ENCODE measurements around the gene STX1A.
A peak's percentile ranks its signal among the peaks of the same experiment; 100 is the strongest.
"Not testable (repeated sequence)": the region's sequence is repeated elsewhere in the genome, so short reads cannot be mapped to it uniquely, and the experiment has no call there.

The STX1A gene

DNA sequence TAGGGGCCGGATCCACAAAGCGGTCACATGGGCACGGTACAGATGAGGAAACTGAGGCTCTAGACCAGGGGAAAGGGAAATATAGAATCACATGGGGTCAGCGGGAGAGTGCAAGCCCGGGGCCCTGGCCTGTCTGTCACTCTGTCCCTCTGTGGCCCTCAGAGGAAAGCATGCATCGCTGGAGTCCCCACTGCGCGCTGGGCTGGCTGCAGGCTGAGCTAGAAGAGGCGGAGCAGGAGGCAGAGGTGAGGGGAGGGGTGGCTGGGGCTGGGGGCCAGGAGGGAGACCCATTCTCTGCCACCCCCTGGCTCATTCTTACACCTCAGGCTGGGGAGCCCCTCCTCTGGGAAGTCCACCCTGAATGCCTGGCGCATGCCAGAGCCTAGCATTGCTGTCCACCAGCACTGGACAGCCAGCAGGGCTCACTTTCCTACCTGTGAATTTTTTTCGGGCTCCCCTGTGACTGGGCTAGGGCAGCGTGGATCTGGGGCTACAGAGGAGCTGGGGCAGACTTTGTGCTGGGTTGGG, 49.5 kb downstream of the STX1A start:
- H3K27me3 Mint-ChIP-seq: peaks cover 41% of the 10 kb centered on the region
- no peak overlapping the region for H3K27ac Mint-ChIP-seq
- DNase-seq: no peak
- H3K4me1 Mint-ChIP-seq (ENCODE audit: low read depth): peaks cover 9% of the 10 kb centered on the region
- H3K4me3 Mint-ChIP-seq: no peak overlapping the region
- H3K36me3 Mint-ChIP-seq (ENCODE audit: low read depth): no peaks in the 10 kb centered on the region
- H3K9me3 Mint-ChIP-seq: no peaks in the 10 kb centered on the region

DNA sequence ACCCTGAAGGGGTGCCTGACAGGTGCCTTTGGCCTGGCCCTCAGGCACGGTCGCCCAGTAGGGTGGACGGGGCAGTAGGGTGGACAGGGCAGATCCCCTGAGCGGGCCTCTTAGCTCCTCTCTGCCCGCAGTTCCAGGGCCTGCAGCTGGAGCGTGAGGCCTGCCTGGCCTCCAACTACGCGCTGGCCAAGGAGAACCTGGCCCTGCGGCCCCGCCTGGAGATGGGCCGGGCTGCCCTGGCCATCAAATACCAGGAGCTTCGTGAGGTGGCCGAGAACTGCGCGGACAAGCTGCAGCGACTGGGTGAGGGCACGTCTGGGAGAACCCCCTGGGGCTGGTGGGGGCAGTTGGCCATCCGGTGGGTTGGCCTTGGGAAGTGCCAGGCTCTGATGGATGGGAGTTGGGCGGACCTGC, 50.2 kb downstream of the STX1A start:
- Mint-ChIP-seq H3K9me3 (no peaks in the 10 kb centered on the region), H3K27ac (no peak overlapping the region), H3K4me1 (ENCODE audit: low read depth) (peaks cover 9% of the 10 kb centered on the region), H3K27me3 (peaks cover 46% of the 10 kb centered on the region), H3K36me3 (ENCODE audit: low read depth) (no peaks in the 10 kb centered on the region), H3K4me3 (no peak overlapping the region)
- DNase-seq: no peak

DNA sequence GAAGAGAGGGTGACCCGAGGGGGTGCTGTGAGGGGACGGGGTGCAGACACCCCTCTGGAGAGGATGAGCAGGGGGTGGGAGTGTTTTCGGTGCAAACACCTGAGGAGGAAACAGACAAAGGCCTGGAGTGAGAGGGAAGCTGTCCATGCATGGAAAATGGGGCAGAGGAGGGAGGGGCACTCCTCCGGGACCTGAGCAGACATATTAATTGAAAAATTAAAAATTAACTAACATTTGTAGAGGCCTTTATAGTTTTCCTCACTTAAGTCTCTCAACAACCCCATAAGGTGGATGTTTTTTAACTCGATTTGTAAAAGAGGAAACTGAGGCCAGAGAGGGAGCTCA, 50.6 kb downstream of the STX1A start:
- H3K27me3 Mint-ChIP-seq: peaks cover 50% of the 10 kb centered on the region
- no peaks in the 10 kb centered on the region for H3K36me3 Mint-ChIP-seq (ENCODE audit: low read depth)
- peak overlapping the region; percentile 56 for H3K4me3 Mint-ChIP-seq
- H3K9me3 Mint-ChIP-seq: no peaks in the 10 kb centered on the region
- DNase-seq: no peak
- H3K4me1 Mint-ChIP-seq (ENCODE audit: low read depth): peaks cover 9% of the 10 kb centered on the region
- H3K27ac Mint-ChIP-seq: no peak overlapping the region

DNA sequence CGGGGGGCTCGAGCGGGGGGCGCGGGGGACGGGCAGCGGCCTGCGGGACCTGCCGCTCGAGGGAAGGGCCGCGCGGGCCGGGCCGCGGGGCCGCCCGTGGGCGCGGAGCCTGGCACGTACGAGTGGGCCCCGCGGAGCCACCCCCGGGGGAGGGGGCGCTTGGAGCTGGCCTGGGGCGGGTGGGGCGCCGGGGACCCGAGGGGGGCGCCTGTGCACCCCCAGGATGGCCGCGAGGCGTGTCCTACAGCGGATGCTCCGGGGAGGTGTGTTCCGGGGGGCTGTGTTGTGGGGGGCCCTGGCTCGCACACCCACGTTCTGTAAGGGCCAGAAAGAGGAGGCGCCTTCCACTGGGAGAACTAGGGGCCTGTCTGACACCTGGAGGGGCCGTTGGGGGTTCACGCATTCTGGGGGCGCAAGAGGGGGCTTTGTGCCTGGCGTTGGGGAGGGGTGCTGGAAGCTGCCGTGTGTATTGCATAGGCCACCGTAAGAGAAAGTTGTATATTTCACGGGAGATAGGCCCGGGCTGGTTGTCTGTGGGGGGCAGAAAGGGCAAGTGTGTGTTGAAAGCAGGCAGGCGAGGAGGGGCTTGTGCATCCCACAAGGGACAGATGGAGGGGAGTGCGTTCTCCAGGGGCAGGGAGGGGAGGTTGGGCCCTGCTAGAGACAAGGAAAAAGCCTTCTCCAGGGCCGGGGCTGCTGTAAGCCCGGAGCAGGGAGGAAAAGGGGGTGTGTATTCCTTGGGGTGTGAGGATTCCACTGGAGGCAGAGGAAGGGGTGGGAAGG, 51.2 kb downstream of the STX1A start:
- no peaks in the 10 kb centered on the region for H3K36me3 Mint-ChIP-seq (ENCODE audit: low read depth)
- H3K9me3 Mint-ChIP-seq: peaks cover under 1% of the 10 kb centered on the region
- H3K27me3 Mint-ChIP-seq: peaks cover 55% of the 10 kb centered on the region
- H3K27ac Mint-ChIP-seq: no peak overlapping the region
- DNase-seq: no peak
- H3K4me1 Mint-ChIP-seq (ENCODE audit: low read depth): peaks cover 9% of the 10 kb centered on the region
- peak overlapping the region; percentile 56 for H3K4me3 Mint-ChIP-seq

DNA sequence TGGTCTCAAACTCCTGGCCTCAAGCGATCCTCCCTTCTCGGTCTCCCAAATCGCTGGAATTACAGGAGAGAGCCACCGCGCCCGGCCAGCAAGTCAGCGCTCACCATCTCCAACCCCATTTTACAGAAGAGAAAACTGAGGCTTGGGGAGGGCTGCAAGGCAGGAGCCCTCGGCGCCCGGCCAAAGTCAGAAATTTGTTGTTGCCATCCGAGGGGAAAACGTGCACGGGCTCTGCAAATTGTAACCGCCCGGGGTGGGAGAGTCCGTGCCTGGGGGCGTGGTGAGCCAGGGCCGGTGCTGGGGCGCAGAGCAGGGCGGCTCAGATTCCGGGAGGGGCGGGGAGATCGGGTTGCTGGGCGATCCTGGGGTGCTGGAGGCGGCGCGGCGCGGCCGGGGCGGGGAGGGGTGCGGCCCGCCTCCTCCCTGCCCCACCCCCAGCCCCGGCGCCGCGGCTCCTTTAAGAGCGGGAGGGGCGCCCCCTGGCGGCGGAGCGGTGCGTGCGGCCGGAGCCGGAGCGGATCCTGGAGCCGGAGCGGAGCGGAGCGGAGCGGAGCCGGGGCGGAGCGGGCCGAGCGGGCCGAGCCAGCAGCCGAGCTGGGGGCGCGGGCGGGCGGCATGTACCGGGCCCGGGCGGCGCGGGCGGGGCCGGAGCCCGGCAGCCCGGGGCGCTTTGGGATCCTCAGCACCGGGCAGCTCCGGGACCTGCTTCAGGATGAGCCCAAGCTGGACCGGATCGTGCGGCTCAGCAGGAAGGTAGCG, 51.9 kb downstream of the STX1A start, which contains the start of gene VPS37D:
VPS37D (plus strand) TSS at position 488 of the 759 bp plus-strand sequence; CDS start at position 616, 128 bp downstream.
- H3K36me3 Mint-ChIP-seq (ENCODE audit: low read depth): no peaks in the 10 kb centered on the region
- H3K27me3 Mint-ChIP-seq: peaks cover 63% of the 10 kb centered on the region
- peak within 1 kb of the TSS; percentile 60 for H3K4me3 Mint-ChIP-seq
- DNase-seq: peak; percentile 97
- H3K4me1 Mint-ChIP-seq (ENCODE audit: low read depth): peaks cover 9% of the 10 kb centered on the region
- H3K27ac Mint-ChIP-seq: no peak within 1 kb of the TSS
- H3K9me3 Mint-ChIP-seq: peaks cover 5% of the 10 kb centered on the region

DNA sequence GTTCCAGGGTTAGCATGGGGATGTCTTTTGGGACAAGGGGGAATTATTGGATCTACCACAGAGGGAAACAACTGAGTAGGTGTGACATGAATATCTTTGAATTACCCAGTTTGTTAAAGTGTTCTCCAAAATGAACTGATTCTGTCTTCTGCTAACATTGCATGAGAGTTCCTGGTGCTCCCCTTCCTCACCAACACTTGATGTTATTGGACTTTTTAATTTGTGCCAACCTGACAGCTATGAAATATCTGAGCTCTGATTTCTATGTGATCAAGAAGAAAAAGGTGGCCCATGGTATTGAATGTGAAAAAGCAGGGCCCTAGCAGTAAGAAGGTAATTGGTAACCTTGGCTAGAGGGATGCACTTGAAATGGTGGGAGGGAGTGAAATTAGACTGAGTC, 56.4 kb downstream of the STX1A start:
- DNase-seq: no peak
- H3K4me3 Mint-ChIP-seq: no peak overlapping the region
- H3K4me1 Mint-ChIP-seq (ENCODE audit: low read depth): peaks cover 3% of the 10 kb centered on the region
- H3K9me3 Mint-ChIP-seq: peaks cover 5% of the 10 kb centered on the region
- no peak overlapping the region for H3K27ac Mint-ChIP-seq
- H3K36me3 Mint-ChIP-seq (ENCODE audit: low read depth): no peaks in the 10 kb centered on the region
- peaks cover 45% of the 10 kb centered on the region for H3K27me3 Mint-ChIP-seq

DNA sequence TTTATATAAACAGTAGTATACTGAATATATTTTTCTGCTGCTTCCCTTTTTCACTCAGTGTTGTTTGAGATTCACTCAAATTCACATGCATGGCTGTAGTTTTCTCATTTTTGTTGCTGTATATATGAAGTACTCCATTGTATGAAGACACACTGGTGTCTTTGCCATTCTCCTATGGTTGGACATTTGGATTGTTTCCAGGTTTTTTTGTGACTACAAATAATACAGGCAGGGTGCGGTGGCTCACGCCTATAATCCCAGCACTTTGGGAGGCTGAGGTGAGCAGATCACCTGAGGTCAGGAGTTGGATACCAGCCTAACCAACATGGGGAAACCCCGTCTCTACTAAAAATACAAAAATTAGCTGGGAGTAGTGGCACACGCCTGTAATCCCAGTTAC, 58.9 kb downstream of the STX1A start:
- DNase-seq; H3K9me3 Mint-ChIP-seq; H3K36me3 Mint-ChIP-seq (ENCODE audit: low read depth); H3K27ac Mint-ChIP-seq; H3K4me1 Mint-ChIP-seq (ENCODE audit: low read depth); H3K4me3 Mint-ChIP-seq: not testable (repeated sequence)
- H3K27me3 Mint-ChIP-seq: peaks cover 32% of the 10 kb centered on the region

DNA sequence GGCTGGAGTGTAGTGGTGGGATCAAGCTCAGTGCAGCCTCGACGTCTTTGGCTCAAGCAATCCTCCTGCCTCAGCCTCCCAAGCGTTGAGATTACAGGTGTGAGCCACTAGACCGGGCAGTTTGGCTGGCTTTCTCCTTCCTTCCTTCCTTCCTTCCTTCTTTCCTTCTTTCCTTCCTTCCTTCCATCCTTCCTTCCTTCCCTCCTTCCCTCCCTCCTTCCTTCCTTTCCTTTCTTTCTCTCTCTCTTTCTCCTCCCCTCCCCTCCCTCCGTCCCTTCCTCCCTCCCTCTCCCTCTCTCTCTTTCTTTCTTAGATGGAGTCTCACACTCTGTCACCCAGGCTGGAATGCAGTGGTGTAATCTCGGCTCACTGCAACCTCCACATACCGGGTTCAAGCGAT, 59.5 kb downstream of the STX1A start:
- Mint-ChIP-seq H3K9me3 (peaks cover 5% of the 10 kb centered on the region), H3K36me3 (ENCODE audit: low read depth) (no peaks in the 10 kb centered on the region), H3K4me1 (ENCODE audit: low read depth) (no peaks in the 10 kb centered on the region), H3K27ac (no peak overlapping the region), H3K27me3 (peaks cover 29% of the 10 kb centered on the region), H3K4me3 (no peak overlapping the region)
- no peak for DNase-seq

DNA sequence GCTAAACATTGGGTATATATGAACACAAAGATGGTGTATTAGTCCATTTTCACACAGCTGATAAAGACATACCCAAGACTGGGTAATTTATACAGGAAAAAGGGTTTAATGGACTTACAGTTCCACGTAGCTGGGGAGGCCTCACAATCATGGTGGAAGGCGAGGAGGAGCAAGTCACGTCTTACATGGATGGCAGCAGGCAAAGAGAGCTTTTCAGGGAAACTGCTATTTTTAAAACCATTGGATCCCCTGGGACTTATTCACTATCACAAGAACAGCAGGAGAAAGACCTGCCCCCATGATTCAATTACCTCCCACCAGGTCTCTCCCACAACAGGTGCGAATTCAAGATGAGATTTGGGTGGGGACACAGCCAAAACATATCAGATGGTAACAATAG, 64.2 kb downstream of the STX1A start:
- DNase-seq; H3K4me1 Mint-ChIP-seq (ENCODE audit: low read depth); H3K9me3 Mint-ChIP-seq: not testable (repeated sequence)

DNA sequence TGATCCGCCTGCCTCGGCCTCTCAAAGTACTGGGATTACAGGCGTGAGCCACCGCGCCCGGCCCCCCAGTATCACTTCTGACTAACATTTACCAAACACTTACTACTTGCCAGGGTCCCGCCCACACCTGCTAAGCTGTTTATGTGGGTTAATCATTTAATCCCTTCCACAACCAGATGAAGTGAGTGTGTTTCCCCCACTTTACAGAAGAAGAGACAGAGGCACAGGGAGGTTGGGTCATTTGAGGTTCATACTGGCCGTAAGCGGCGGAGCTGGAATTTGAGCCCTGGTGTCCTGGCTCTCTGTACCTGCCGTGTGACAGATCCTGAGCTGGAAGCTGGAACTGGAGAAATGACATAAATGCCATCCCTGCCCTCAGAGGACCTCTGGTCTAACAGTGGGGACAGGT, 66.9 kb downstream of the STX1A start:
- Mint-ChIP-seq H3K27ac (no peak overlapping the region), H3K27me3 (peaks cover 52% of the 10 kb centered on the region), H3K4me1 (ENCODE audit: low read depth) (peaks cover 7% of the 10 kb centered on the region), H3K36me3 (ENCODE audit: low read depth) (no peaks in the 10 kb centered on the region), H3K4me3 (no peak overlapping the region), H3K9me3 (no peaks in the 10 kb centered on the region)
- DNase-seq: no peak

More for the DNA sequence above, 64.2 kb downstream of the STX1A start:
- not testable (repeated sequence) for H3K27ac Mint-ChIP-seq; H3K36me3 Mint-ChIP-seq (ENCODE audit: low read depth); H3K4me3 Mint-ChIP-seq
- peaks cover 28% of the 10 kb centered on the region for H3K27me3 Mint-ChIP-seq

DNA sequence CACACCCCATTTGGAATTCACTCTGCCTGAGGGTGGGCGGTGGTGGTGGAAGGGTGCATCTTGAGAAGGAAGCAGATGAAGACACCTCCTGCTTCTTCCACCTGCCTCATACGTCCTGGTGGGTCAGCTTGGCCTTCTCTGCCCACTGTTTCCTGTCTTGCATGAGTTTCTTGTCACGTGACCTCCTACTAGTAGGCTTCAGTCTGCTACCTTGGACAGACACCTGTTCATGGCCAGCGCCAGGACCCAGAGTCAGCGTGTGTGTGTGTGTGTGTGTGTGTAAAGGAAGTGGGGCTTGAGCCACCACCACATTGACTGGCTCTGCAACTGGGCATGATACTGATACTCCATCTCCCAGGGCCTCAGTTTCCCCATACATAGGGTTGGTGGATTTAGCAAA, 68.9 kb downstream of the STX1A start:
- no peaks in the 10 kb centered on the region for H3K36me3 Mint-ChIP-seq (ENCODE audit: low read depth)
- no peak overlapping the region for H3K4me3 Mint-ChIP-seq
- H3K27ac Mint-ChIP-seq: no peak overlapping the region
- H3K4me1 Mint-ChIP-seq (ENCODE audit: low read depth): peaks cover 7% of the 10 kb centered on the region
- no peaks in the 10 kb centered on the region for H3K9me3 Mint-ChIP-seq
- DNase-seq: no peak
- H3K27me3 Mint-ChIP-seq: peaks cover 70% of the 10 kb centered on the region

DNA sequence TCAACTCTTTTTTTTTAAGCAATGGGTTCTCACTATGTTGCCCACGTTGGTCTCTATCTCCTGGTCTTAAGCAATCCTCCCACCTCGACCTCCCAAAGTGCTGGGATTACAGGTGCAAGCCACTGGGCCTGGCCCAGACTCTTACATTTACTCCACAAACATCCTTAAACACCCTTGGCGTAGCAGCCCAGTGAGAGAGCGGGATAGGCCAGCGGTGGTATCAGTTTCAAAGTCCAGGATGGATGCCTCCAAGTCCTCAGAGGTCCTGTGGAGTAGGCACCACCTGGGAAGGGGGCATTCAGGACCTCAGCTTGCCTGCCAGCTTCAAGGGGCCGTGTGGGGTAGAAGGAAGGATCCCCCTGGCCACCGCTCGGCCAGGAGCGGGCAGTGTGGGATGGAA, 69.9 kb downstream of the STX1A start:
- H3K9me3 Mint-ChIP-seq: no peaks in the 10 kb centered on the region
- no peak overlapping the region for H3K27ac Mint-ChIP-seq
- H3K4me3 Mint-ChIP-seq: no peak overlapping the region
- no peaks in the 10 kb centered on the region for H3K36me3 Mint-ChIP-seq (ENCODE audit: low read depth)
- peaks cover 7% of the 10 kb centered on the region for H3K4me1 Mint-ChIP-seq (ENCODE audit: low read depth)
- DNase-seq: no peak
- peaks cover 76% of the 10 kb centered on the region for H3K27me3 Mint-ChIP-seq
